ENCODE results near the gene PDE8A.
"Not testable (repeated sequence)": the region's sequence is repeated elsewhere in the genome, so short reads cannot be mapped to it uniquely, and the experiment has no call there.

PDE8A gene

GRCh38 chr15:85010386-85011159 lies 28.9 kb downstream of the PDE8A start:
- Histone ChIP-seq H3K27me3 (replicated peaks; ENCODE audit: control insufficient read depth, insufficient read depth, low read length) (no peaks in the 10 kb centered on the region), H3K36me3 (ENCODE audit: control insufficient read depth, insufficient read depth, low read length) (no peaks in the 10 kb centered on the region), H3K4me3 (replicated peaks; ENCODE audit: low read depth, low read length) (no peak overlapping the region)
- DNase-seq (ENCODE audit: extremely low read depth, insufficient read length), result no peak
- no peak for TF ChIP-seq CTCF (IDR thresholded peaks at IDR 0.05; ENCODE audit: insufficient read depth, low read length, poor library complexity, severe bottlenecking)

- Histone ChIP-seq H3K4me3 (replicated peaks; ENCODE audit: low read depth, low read length) (no peak overlapping the region), H3K36me3 (ENCODE audit: control insufficient read depth, insufficient read depth, low read length) (no peaks in the 10 kb centered on the region)
- TF ChIP-seq CTCF (IDR thresholded peaks at IDR 0.05; ENCODE audit: insufficient read depth, low read length, poor library complexity, severe bottlenecking), result no peak
Observed at GRCh38 chr15:85011160-85011571, 29.5 kb downstream of the PDE8A start.

GRCh38 chr15:85011724-85012123 lies 30.1 kb downstream of the PDE8A start:
- H3K4me3 ChIP-seq (replicated peaks; ENCODE audit: low read depth, low read length); H3K27me3 ChIP-seq (replicated peaks; ENCODE audit: control insufficient read depth, insufficient read depth, low read length); DNase-seq (ENCODE audit: extremely low read depth, insufficient read length); H3K36me3 ChIP-seq (ENCODE audit: control insufficient read depth, insufficient read depth, low read length): not testable (repeated sequence)

More at GRCh38 chr15:85011160-85011571, 29.5 kb downstream of the PDE8A start:
- no peak for DNase-seq (ENCODE audit: extremely low read depth, insufficient read length)
- no peaks in the 10 kb centered on the region for H3K27me3 ChIP-seq (replicated peaks; ENCODE audit: control insufficient read depth, insufficient read depth, low read length)

- DNase-seq (ENCODE audit: extremely low read depth, insufficient read length), result no peak
- Histone ChIP-seq H3K36me3 (ENCODE audit: control insufficient read depth, insufficient read depth, low read length) (no peaks in the 10 kb centered on the region), H3K4me3 (replicated peaks; ENCODE audit: low read depth, low read length) (no peak overlapping the region), H3K27me3 (replicated peaks; ENCODE audit: control insufficient read depth, insufficient read depth, low read length) (no peaks in the 10 kb centered on the region)
- no peak for TF ChIP-seq CTCF (IDR thresholded peaks at IDR 0.05; ENCODE audit: insufficient read depth, low read length, poor library complexity, severe bottlenecking)
Observed at GRCh38 chr15:85013785-85014184, 32.1 kb downstream of the PDE8A start.

- Histone ChIP-seq H3K27me3 (replicated peaks; ENCODE audit: control insufficient read depth, insufficient read depth, low read length) (no peaks in the 10 kb centered on the region), H3K4me3 (replicated peaks; ENCODE audit: low read depth, low read length) (no peak overlapping the region), H3K36me3 (ENCODE audit: control insufficient read depth, insufficient read depth, low read length) (no peaks in the 10 kb centered on the region)
- no peak for TF ChIP-seq CTCF (IDR thresholded peaks at IDR 0.05; ENCODE audit: insufficient read depth, low read length, poor library complexity, severe bottlenecking)
- DNase-seq (ENCODE audit: extremely low read depth, insufficient read length), result no peak
Observed at GRCh38 chr15:85014932-85015331, 33.3 kb downstream of the PDE8A start.

- DNase-seq (ENCODE audit: extremely low read depth, insufficient read length), result no peak
- no peak overlapping the region for H3K4me3 ChIP-seq (replicated peaks; ENCODE audit: low read depth, low read length)
- TF ChIP-seq CTCF (IDR thresholded peaks at IDR 0.05; ENCODE audit: insufficient read depth, low read length, poor library complexity, severe bottlenecking), result no peak
- no peaks in the 10 kb centered on the region for H3K36me3 ChIP-seq (ENCODE audit: control insufficient read depth, insufficient read depth, low read length)
- no peaks in the 10 kb centered on the region for H3K27me3 ChIP-seq (replicated peaks; ENCODE audit: control insufficient read depth, insufficient read depth, low read length)
Observed at GRCh38 chr15:85016275-85016674, 34.6 kb downstream of the PDE8A start.
